Prostate gland (tissue), 2 donors: ENCODE data around the gene SLFN13. TPM values are rescaled to one million over a fixed set of nuclear protein-coding genes. Genes with fewer than 3 reads are reported as not detected.

ENCODE experiments used
- DNase-seq: peaks from one replicate; pipeline ENCODE4 v3.0.0-alpha.2; 2019; ENCODE audit warnings: low spot score
- H3K27ac ChIP-seq, 2 donors: fragments of 200-600 bp; sonication (generic); 2 replicates each; pipeline ENCODE4 v1.5.1; 2017 to 2019
- H3K27me3 ChIP-seq: fragments of 200-600 bp; sonication (generic); replicated peaks from 2 replicates; pipeline ENCODE4 v1.5.1; 2019; ENCODE audit not compliant: insufficient read depth
- H3K36me3 ChIP-seq, 2 donors: fragments of 200-600 bp; sonication (generic); 1 replicate in 1 of 2; 2 replicates in 1 of 2; pipeline versions ENCODE4 v1.5.1 to v1.8.1; 2017 to 2019
- H3K4me1 ChIP-seq: fragments of 200-600 bp; sonication (generic); replicated peaks from 2 replicates; pipeline ENCODE4 v1.5.1; 2019
- H3K4me3 ChIP-seq, 2 donors: fragments of 200-600 bp; sonication (generic); 2 replicates each; pipeline ENCODE4 v1.5.1; 2017 to 2019
- H3K9me3 ChIP-seq: fragments of 200-600 bp; sonication (generic); 2 replicates; pipeline ENCODE4 v1.5.1; 2017
- POLR2A ChIP-seq: fragments of 450-650 bp; IDR thresholded peaks from one replicate; pipeline ENCODE4 v1.6.1; 2016; ENCODE audit warnings: antibody characterized with exemption, mild to moderate bottlenecking
- POLR2AphosphoS5 ChIP-seq: sonication (generic); formaldehyde crosslinking; IDR thresholded peaks from one replicate; pipeline ENCODE4 v1.6.1; 2017; ENCODE audit warnings: antibody characterized with exemption
- WGBS: methylation state at CpG from one replicate; pipeline ENCODE4 v1.1.5; 2018; 5-methylcytosine and 5-hydroxymethylcytosine counted together
- intact Hi-C: fragments of 100-400 bp; cut with DNase I; formaldehyde crosslinking; loops from one replicate; pipeline ENCODE4 v1.14.2; 2022
- total RNA-seq, 2 donors: library from RNA; depleted of rRNA; stranded (reverse); fragments of >200 nt; gene quantifications; one replicate each; pipeline ENCODE4 v1.1.0, GENCODE V29; 2016
- TF ChIP-seq, protein P1 (sequence below), 4 experiments: fragments of 200-600 bp in 2 of 4; fragments of 450-650 bp in 2 of 4; sonication (generic) in 2 of 4; IDR thresholded peaks; 1 replicate in 3 of 4; 2 replicates in 1 of 4; pipeline ENCODE4 v1.5.1; 2016 to 2019; ENCODE audit warnings: antibody characterized with exemption in 4 of 4, mild to moderate bottlenecking in 2 of 4, moderate library complexity in 2 of 4

Gene SLFN13, protein sequence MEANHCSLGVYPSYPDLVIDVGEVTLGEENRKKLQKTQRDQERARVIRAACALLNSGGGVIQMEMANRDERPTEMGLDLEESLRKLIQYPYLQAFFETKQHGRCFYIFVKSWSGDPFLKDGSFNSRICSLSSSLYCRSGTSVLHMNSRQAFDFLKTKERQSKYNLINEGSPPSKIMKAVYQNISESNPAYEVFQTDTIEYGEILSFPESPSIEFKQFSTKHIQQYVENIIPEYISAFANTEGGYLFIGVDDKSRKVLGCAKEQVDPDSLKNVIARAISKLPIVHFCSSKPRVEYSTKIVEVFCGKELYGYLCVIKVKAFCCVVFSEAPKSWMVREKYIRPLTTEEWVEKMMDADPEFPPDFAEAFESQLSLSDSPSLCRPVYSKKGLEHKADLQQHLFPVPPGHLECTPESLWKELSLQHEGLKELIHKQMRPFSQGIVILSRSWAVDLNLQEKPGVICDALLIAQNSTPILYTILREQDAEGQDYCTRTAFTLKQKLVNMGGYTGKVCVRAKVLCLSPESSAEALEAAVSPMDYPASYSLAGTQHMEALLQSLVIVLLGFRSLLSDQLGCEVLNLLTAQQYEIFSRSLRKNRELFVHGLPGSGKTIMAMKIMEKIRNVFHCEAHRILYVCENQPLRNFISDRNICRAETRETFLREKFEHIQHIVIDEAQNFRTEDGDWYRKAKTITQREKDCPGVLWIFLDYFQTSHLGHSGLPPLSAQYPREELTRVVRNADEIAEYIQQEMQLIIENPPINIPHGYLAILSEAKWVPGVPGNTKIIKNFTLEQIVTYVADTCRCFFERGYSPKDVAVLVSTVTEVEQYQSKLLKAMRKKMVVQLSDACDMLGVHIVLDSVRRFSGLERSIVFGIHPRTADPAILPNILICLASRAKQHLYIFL
- 10 to 100 TPM in 1 of 2 donors, 1 to 10 TPM in 1; 4.1 to 10.5 TPM for total RNA-seq

DNA sequence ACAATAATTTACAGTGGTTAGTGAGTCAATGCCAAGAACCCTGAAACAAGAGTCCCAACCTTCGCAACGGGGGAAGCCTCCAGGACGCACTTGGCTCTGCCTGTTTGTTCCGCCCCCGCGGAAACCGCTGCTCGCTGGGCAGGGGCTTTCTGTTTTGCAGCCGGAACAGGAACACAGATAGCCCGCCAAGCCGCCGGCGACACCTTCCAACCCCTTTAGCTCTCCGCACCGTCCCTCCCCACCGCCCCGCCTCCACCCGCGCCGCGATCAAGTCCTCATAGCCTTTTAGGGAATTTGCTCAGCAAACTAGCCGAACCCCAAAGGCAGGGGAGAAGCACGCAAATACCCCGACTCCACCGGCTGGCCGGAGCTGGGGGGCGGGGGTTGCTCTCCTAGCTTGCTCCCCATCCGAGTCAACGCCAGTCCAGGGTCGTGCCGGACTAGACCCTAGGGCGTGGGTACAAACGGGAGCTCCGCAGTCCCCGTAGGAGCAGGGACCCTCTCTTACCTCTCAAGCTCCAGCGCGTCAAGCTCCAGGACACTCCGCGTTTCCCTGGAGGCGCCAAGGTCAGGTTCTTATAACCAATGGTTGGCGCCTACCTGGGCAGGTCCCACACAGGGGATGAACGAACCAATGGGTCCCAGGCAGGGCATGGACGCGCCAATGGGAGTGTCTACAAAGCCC is at the start of gene SLFN13:
Gene SLFN13, minus strand, starts transcription at position 553 of the 685 bp plus-strand sequence. CDS start 3,086 bp downstream, outside the sequence.
- TF ChIP-seq POLR2A (peak; percentile 57), POLR2AphosphoS5 (peak; percentile 30)
- TF ChIP-seq, protein P1, sequence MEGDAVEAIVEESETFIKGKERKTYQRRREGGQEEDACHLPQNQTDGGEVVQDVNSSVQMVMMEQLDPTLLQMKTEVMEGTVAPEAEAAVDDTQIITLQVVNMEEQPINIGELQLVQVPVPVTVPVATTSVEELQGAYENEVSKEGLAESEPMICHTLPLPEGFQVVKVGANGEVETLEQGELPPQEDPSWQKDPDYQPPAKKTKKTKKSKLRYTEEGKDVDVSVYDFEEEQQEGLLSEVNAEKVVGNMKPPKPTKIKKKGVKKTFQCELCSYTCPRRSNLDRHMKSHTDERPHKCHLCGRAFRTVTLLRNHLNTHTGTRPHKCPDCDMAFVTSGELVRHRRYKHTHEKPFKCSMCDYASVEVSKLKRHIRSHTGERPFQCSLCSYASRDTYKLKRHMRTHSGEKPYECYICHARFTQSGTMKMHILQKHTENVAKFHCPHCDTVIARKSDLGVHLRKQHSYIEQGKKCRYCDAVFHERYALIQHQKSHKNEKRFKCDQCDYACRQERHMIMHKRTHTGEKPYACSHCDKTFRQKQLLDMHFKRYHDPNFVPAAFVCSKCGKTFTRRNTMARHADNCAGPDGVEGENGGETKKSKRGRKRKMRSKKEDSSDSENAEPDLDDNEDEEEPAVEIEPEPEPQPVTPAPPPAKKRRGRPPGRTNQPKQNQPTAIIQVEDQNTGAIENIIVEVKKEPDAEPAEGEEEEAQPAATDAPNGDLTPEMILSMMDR (IDR thresholded peaks at IDR 0.05): no peak
- intact Hi-C loops: no loop called here
- WGBS: under 1% methylated on average over 44 of the region's 44 CpGs
- peak; percentile 73 for DNase-seq
- Histone ChIP-seq H3K27ac (peak within 1 kb of the TSS; percentile 17 to 39), H3K4me3 (peak within 1 kb of the TSS; percentile 35 to 38), H3K9me3 (no peaks in the 10 kb centered on the region), H3K36me3 (no peaks in the 10 kb centered on the region), H3K27me3 (peaks cover 6% of the 10 kb centered on the region), H3K4me1 (no peaks in the 10 kb centered on the region)

DNA sequence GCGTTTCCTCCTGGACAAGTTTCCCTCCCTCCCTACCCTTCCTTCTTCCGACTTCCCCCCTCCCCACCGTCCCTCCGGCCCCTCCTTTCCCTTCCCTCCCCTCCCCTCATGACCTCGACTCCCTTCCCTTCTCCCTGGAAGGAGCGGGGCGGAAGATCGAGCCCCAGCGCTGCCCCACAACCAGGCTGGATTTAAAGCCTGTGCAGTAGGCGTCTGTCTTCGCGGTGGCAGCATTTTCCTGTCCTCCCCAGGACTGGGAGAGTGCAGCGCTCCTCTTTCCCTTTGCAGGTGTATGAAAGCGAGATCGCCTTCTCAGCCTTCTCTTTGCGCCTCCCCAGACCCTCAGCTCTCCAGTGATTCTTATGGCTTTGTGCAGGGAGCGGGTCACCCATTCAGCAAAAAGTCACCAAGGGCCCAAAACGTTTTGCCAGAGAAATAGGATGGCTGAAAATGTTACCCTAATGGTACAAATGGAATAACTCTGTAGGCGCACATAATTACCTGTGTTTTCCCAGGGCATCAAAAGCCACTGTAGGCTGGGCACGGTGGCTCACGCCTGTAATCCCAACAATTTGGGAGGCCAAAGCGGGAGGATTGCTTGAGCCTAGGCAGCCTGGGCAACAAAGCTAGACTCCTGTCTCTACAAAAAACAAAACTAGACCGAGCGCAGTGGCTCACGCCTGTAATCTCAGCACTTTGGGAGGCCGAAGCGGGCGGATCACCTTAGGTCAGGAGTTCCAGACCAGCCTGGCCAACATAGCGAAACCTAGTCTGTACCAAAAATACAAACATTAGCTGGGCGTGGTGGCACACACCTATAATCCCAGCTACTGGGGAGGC is 48.1 kb upstream of the SLFN13 start:
- Histone ChIP-seq H3K27ac (no peak overlapping the region), H3K4me1 (no peaks in the 10 kb centered on the region), H3K4me3 (no peak overlapping the region), H3K9me3 (no peaks in the 10 kb centered on the region), H3K27me3 (peaks cover 32% of the 10 kb centered on the region), H3K36me3 (no peaks in the 10 kb centered on the region)
- intact Hi-C loops: no loop called here
- DNase-seq: no peak
- 21% methylated on average over 30 of the region's 30 CpGs for WGBS
- TF ChIP-seq POLR2A: no peak
- TF ChIP-seq POLR2AphosphoS5: no peak
- TF ChIP-seq, protein P1 (IDR thresholded peaks at IDR 0.05): no peak

DNA sequence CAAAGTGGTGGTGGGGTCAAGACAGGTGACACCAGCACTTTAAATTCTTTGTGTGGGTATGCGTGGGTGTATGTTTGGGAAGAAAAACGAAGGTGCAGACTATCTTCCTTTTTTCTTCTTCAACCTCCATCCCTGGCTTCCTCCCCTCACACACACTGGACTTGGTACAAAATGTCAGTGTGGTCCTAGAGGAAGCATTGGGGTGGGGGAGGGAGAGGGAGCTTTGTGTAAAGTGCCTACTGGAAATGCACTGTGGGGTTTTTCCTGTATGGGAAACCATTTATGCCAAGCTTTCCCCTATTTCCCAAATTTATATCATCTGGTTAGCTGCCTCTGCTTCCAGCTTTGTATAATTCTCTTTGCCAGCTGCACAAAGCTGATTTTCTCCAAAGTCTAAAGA is 44.5 kb upstream of the SLFN13 start:
- DNase-seq: no peak
- H3K4me3 ChIP-seq: no peak overlapping the region
- H3K4me1 ChIP-seq: no peaks in the 10 kb centered on the region
- 2% methylated on average over 2 of the region's 2 CpGs for WGBS
- H3K36me3 ChIP-seq: no peaks in the 10 kb centered on the region
- peaks cover 39% of the 10 kb centered on the region for H3K27me3 ChIP-seq
- H3K27ac ChIP-seq: no peak overlapping the region
- intact Hi-C loops: no loop called here
- TF ChIP-seq, protein P1 (IDR thresholded peaks at IDR 0.05): no peak
- TF ChIP-seq POLR2A (no peak), POLR2AphosphoS5 (no peak)
- H3K9me3 ChIP-seq: no peaks in the 10 kb centered on the region

DNA sequence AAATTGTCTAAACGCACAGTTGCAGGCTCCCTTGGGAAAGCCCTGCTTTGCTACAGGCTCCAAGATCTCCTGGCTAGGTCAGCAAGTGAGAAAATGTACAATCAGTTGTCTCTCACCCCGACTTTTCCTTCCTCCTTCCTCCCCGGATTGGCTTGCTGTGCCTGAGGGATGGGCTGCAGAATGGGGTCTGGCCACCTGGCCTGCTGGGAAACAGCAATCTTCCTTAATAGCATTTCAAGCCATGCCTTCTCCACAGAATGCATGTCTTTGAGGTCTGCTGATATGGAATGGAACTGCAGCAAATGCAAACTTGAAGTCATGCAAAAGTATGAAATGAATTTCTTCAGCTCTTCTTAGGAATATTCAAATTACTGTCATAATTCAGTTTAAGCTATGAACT is 42.9 kb upstream of the SLFN13 start:
- TF ChIP-seq, protein P1 (IDR thresholded peaks at IDR 0.05): no peak
- no peak for TF ChIP-seq POLR2AphosphoS5
- TF ChIP-seq POLR2A: no peak
- Histone ChIP-seq H3K4me3 (no peak overlapping the region), H3K9me3 (no peaks in the 10 kb centered on the region), H3K4me1 (no peaks in the 10 kb centered on the region), H3K36me3 (no peaks in the 10 kb centered on the region), H3K27ac (no peak overlapping the region), H3K27me3 (peaks cover 26% of the 10 kb centered on the region)
- WGBS: 24% methylated on average over 3 of the region's 3 CpGs
- no peak for DNase-seq
- intact Hi-C loops: no loop called here
